Measurements from ENCODE around the gene GPC3.

DNA sequence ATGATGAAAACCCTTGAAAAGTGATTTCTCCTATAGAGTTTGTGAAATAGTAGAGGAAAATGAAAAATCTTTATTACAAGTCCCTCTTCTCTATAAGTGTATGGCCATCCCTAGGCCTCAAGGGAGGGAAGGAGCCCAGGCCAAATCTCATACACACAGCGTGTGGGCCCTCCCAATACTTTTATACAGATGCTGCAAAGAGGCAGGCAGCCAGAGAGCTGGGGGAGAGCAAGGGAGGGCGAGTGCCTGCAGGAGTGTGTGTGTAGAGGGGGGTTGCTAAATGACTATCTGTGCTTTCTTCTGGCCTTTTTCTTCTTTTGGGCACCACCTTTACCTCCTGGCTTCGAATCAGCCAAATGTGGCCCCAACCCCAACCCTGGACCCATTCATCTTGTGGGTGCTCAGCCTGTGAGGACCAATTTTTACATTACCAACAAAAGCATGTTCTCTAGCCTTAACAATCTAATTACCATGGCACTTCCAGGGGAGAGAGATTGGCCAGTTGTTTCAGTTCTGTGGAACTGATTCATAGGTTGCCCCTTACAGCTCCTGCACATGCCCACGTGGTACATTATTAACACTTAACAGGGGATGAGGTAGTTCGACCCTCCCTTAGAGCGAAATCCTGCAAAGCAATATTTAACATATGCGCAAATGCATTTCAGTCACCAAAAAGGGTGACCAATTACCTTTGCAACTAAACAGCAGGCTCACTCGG lies 2.0 kb downstream of the GPC3 start:
- TF ChIP-seq RFX5 (IDR thresholded peaks at IDR 0.05), result no peak
- TF ChIP-seq, protein P1, sequence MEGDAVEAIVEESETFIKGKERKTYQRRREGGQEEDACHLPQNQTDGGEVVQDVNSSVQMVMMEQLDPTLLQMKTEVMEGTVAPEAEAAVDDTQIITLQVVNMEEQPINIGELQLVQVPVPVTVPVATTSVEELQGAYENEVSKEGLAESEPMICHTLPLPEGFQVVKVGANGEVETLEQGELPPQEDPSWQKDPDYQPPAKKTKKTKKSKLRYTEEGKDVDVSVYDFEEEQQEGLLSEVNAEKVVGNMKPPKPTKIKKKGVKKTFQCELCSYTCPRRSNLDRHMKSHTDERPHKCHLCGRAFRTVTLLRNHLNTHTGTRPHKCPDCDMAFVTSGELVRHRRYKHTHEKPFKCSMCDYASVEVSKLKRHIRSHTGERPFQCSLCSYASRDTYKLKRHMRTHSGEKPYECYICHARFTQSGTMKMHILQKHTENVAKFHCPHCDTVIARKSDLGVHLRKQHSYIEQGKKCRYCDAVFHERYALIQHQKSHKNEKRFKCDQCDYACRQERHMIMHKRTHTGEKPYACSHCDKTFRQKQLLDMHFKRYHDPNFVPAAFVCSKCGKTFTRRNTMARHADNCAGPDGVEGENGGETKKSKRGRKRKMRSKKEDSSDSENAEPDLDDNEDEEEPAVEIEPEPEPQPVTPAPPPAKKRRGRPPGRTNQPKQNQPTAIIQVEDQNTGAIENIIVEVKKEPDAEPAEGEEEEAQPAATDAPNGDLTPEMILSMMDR (IDR thresholded peaks at IDR 0.05), result no peak
- TF ChIP-seq TP53 (CRISPR knock-in tag; IDR thresholded peaks at IDR 0.05), result no peak
- TF ChIP-seq BHLHE40 (IDR thresholded peaks at IDR 0.05; ENCODE audit: low read depth, low read length), result no peak
- no peak for TF ChIP-seq POLR2AphosphoS2 (conservative IDR thresholded peaks at IDR 0.05; ENCODE audit: low read length)
- TF ChIP-seq E2F6 (IDR thresholded peaks at IDR 0.05; ENCODE audit: borderline replicate concordance, low read depth), result no peak
- TF ChIP-seq POLR2A (IDR thresholded peaks at IDR 0.05; ENCODE audit: low read length), result no peak
- no peak for TF ChIP-seq MAZ (IDR thresholded peaks at IDR 0.05; ENCODE audit: borderline replicate concordance, low read depth, low read length)
- TF ChIP-seq, protein P2, sequence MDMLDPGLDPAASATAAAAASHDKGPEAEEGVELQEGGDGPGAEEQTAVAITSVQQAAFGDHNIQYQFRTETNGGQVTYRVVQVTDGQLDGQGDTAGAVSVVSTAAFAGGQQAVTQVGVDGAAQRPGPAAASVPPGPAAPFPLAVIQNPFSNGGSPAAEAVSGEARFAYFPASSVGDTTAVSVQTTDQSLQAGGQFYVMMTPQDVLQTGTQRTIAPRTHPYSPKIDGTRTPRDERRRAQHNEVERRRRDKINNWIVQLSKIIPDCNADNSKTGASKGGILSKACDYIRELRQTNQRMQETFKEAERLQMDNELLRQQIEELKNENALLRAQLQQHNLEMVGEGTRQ (IDR thresholded peaks at IDR 0.05), result no peak
- TF ChIP-seq, protein P3, sequence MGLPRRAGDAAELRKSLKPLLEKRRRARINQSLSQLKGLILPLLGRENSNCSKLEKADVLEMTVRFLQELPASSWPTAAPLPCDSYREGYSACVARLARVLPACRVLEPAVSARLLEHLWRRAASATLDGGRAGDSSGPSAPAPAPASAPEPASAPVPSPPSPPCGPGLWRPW (IDR thresholded peaks at IDR 0.05), result no peak
- TF ChIP-seq JUN (IDR thresholded peaks at IDR 0.05), result no peak
- TF ChIP-seq ESRRA (IDR thresholded peaks at IDR 0.05; ENCODE audit: borderline replicate concordance, low read length), result no peak
